ENCODE results near the gene SPATA2L.

The SPATA2L gene

GRCh38 chr16:89656435-89657121 lies 44.9 kb downstream of the SPATA2L start:
- no peak for DNase-seq (ENCODE audit: low read depth in 2 of 2)

DNA sequence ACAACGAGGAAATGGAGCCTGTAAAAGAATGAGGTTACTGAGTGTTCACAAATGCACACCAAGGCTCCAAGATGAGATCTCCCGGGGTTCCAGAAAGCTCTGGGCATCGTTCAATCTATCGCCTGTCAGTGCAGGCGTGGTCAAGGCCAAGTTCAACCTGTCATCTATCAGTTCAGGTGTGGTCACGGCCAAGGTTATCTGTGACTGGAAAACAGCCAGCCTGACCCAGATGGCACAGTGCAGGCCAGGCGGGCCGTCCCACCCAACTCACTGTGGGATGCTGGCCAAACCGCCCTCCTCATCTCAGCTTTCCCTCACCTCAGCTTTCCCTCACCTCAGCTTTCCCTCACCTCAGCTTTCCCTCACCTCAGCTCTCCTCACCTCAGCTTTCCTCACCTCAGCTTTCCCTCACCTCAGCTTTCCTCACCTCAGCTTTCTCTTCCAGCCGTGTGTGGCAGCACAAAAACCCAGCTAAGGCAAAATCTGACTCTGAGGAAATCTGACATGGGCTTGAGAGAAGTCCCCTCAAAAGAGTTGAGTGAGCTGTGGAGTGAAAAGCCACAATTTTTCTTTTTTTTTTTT lies 46.4 kb downstream of the SPATA2L start:
- no peak for DNase-seq (ENCODE audit: low read depth in 2 of 2)

GRCh38 chr16:89653656-89654295 lies 47.7 kb downstream of the SPATA2L start:
- DNase-seq (ENCODE audit: low read depth in 2 of 2), result no peak

DNA sequence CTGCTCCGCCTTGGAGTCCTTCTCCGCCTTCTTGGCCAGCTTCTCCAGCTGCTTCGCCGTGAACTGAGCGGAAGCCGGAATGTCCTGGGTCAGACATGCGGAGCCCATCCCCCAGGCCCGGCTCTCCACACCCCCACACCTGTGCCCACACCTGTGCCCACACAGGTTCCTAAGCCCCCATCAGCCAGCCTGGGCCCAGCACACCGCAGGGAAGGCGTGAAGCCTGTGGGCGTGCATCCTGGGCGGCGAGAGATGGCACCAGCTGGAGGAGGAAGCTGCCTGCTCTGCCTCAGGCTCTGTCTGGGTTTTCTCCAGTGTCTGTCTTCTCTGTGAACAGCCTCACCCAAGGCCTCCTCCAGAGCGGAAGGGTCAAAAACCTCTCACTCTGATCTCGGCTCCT lies 49.9 kb downstream of the SPATA2L start:
- DNase-seq (ENCODE audit: low read depth in 2 of 2), result no peak

- no peak for DNase-seq (ENCODE audit: low read depth in 2 of 2)
Observed at GRCh38 chr16:89646906-89647305, 54.6 kb downstream of the SPATA2L start.
